Erythroblast (primary cell): ENCODE results near the gene SRP54.

ENCODE experiments used
- GATA1 ChIP-seq: IDR thresholded peaks from 2 replicates; pipeline ENCODE4 v1.6.1; 2011; ENCODE audit warnings: low read depth, mild to moderate bottlenecking, control low read depth, low read length, moderate library complexity
- POLR2A ChIP-seq: IDR thresholded peaks from 2 replicates; pipeline ENCODE4 v1.6.1; 2011; ENCODE audit warnings: mild to moderate bottlenecking, low read length

DNA sequence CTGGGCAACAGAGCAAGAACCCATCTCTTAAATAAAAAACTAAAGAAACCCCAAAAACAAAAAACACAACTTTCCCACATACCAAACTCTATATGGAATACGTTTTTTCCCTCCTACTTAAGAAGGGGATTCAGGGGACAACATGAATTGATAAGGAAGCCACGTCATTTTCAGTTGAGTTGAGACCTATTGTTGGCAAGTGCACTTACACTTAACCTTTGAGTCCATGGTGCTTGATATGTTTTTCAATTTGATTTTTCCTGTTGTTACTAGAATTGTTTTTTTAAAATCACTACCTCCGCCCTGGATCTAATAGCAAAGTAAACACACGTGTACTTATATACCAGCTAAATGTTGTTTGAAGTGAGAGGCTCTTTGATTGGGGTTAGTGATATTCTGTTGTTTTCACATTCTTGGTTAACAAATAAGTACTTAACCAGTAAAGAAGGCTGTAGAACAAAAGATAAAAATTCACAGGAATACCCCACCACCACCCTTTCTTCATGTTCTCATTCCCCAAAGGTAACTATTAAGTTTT lies 65.3 kb downstream of the SRP54 start:
- TF ChIP-seq POLR2A (no peak), GATA1 (no peak)
